Measurements from ENCODE around the gene NANS. TPM values are rescaled to one million over a fixed set of nuclear protein-coding genes. Genes with fewer than 3 reads are reported as not detected.

Gene NANS
- total RNA-seq, 2 donors from 2014 or later, result 160 to 318 TPM

DNA sequence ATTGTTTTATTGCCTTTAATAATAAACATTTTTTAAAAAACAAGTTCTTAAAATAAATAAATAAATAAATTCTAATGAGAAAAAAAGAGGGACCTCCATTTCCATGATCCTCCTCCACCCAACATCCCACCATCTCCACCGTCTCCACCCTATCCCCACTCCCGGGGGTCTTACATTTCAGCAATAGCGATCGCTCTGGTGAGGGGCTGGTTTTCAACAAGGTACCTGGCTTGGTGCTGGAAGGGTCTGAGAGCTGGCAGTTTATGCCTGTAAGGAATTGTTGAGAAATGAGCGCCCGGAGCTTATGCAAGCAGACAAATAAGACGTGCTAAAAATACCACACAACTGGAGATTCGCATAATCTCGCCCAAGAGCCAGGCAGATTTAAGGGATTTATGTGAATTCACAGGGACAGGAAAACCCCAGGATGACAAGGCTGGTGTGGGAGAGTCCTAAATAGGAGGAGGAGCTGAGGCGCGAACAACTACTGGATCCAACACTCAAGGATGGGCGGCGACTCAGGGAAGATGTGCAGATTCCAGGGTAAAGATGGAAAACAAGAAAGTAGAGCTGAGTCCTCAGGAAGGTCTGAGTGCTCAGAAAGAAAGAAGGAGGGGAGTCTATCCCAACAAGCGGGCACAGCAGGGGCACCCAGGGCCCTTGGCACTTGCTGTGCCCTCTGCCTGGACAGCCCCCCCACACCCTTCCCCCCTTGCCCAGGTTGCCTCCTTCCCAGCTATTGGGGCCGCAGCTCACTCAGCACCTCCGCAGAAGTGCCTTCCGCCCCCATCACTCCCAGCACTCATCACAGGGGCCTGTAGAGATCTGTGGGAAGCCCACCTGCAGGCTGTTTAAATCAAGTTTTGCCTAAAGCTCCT, 35.4 kb downstream of the NANS start:
- no peaks in the 10 kb centered on the region for H3K9me3 ChIP-seq
- WGBS, result 80% methylated on average over 17 of the region's 17 CpGs
- no peak for DNase-seq (ENCODE audit: low spot score)
- TF ChIP-seq, protein P1, sequence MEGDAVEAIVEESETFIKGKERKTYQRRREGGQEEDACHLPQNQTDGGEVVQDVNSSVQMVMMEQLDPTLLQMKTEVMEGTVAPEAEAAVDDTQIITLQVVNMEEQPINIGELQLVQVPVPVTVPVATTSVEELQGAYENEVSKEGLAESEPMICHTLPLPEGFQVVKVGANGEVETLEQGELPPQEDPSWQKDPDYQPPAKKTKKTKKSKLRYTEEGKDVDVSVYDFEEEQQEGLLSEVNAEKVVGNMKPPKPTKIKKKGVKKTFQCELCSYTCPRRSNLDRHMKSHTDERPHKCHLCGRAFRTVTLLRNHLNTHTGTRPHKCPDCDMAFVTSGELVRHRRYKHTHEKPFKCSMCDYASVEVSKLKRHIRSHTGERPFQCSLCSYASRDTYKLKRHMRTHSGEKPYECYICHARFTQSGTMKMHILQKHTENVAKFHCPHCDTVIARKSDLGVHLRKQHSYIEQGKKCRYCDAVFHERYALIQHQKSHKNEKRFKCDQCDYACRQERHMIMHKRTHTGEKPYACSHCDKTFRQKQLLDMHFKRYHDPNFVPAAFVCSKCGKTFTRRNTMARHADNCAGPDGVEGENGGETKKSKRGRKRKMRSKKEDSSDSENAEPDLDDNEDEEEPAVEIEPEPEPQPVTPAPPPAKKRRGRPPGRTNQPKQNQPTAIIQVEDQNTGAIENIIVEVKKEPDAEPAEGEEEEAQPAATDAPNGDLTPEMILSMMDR (IDR thresholded peaks at IDR 0.05), result no peak
- no peak for TF ChIP-seq POLR2A (IDR thresholded peaks at IDR 0.05)
- TF ChIP-seq POLR2AphosphoS5 (IDR thresholded peaks at IDR 0.05), result no peak
- no peak overlapping the region for H3K27ac ChIP-seq
- H3K4me1 ChIP-seq (replicated peaks), result peaks cover 8% of the 10 kb centered on the region
- intact Hi-C loops (cut with DNase I), result no loop called here
- H3K36me3 ChIP-seq, result no peaks in the 10 kb centered on the region
- H3K27me3 ChIP-seq (replicated peaks; ENCODE audit: insufficient read depth), result no peaks in the 10 kb centered on the region
- no peak overlapping the region for H3K4me3 ChIP-seq

DNA sequence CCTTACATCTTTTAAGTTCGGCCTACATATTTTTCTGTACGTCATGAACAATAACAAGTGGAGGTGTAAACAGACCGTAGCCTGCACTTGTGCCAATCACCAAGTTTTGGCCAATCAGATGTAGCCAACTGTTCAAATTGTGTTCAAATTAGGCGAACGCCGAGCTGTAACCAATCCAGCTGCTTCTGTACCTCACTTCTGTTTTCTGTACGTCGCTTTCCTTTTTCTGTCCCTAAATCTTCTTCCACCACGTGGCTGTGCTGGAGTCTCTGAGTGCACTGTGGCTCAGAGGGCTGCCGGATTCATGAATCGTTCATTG, 36.0 kb downstream of the NANS start:
- no peak for DNase-seq (ENCODE audit: low spot score)
- Histone ChIP-seq H3K4me3 (no peak overlapping the region), H3K9me3 (no peaks in the 10 kb centered on the region), H3K4me1 (replicated peaks) (peaks cover 9% of the 10 kb centered on the region), H3K27ac (no peak overlapping the region), H3K36me3 (no peaks in the 10 kb centered on the region), H3K27me3 (replicated peaks; ENCODE audit: insufficient read depth) (no peaks in the 10 kb centered on the region)
- 84% methylated on average over 11 of the region's 11 CpGs for WGBS
- intact Hi-C loops (cut with DNase I), result no loop called here
- no peak for TF ChIP-seq POLR2AphosphoS5 (IDR thresholded peaks at IDR 0.05)

DNA sequence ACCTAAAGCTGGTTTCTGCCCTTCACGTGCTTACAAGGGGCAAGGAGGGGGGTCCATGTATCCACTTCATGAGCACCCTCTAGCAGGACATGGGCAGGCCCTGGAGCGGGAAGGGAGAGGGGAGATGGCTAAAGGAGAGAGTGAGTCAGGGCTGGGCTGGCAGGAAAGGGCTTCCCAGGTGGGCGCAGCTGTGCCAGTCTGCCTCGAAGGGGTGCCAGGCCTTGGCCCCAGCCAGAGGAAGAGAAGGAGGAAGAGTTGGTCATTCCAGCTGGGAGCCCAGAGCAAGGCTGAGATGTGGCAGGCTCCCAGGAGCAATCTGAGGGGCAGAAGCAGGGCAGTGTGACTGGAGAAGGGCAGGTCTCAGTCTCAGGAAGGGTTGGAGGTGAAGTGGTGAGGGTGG, 37.8 kb downstream of the NANS start:
- Histone ChIP-seq H3K36me3 (no peaks in the 10 kb centered on the region), H3K4me3 (no peak overlapping the region), H3K4me1 (replicated peaks) (peaks cover 20% of the 10 kb centered on the region), H3K9me3 (no peaks in the 10 kb centered on the region), H3K27ac (no peak overlapping the region), H3K27me3 (replicated peaks; ENCODE audit: insufficient read depth) (no peaks in the 10 kb centered on the region)
- intact Hi-C loops (cut with DNase I), result no loop called here
- no peak for DNase-seq (ENCODE audit: low spot score)
- WGBS, result 84% methylated on average over 4 of the region's 4 CpGs
- TF ChIP-seq POLR2A (IDR thresholded peaks at IDR 0.05), result no peak
- no peak for TF ChIP-seq POLR2AphosphoS5 (IDR thresholded peaks at IDR 0.05)
- TF ChIP-seq, protein P1 (IDR thresholded peaks at IDR 0.05), result no peak

DNA sequence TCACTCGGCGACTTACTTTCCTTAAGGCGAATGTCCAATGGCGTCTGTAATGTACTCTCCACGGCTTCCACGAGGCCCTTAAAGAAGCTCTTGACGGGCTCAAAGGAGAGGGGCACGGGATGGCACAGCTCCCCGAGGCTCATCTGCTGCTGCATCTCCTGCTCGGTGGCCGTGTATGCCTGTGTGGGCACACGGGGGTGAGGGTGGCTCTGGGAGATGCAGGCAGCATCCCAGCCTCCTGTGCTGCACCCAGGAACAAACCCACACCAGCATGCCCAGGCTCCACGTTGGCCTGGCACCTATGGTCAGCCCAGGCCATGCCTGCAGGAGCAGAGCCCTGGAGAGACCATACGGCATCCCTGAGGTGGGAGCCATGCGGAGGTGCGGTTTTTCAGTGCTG, 38.3 kb downstream of the NANS start:
- H3K9me3 ChIP-seq, result no peaks in the 10 kb centered on the region
- DNase-seq (ENCODE audit: low spot score), result no peak
- intact Hi-C loops (cut with DNase I), result no loop called here

DNA sequence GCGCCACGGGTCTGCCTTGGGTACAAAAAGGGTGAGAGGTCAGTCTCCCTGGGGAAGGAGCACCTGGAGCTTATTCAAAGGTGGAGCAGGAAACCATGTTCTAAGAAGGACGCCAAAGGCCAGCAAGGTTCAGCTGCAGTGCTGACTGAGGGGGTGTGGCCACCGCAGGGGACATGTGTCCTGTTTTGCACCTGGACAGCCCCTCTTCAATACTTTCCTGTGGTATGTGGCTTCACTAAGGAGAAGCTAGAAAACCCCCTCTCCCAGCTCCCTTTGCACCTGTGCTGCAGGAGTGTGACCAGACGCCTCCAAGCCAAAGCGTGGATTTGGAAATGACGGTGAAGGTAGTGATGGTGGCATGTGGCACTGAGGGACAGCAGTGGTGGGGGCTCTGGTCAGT, 38.9 kb downstream of the NANS start:
- intact Hi-C loops (cut with DNase I), result no loop called here
- H3K4me3 ChIP-seq, result no peak overlapping the region
- H3K27ac ChIP-seq, result no peak overlapping the region
- peaks cover 24% of the 10 kb centered on the region for H3K4me1 ChIP-seq (replicated peaks)
- no peaks in the 10 kb centered on the region for H3K36me3 ChIP-seq
- H3K9me3 ChIP-seq, result no peaks in the 10 kb centered on the region
- WGBS, result 93% methylated on average over 7 of the region's 7 CpGs
- no peaks in the 10 kb centered on the region for H3K27me3 ChIP-seq (replicated peaks; ENCODE audit: insufficient read depth)
- DNase-seq (ENCODE audit: low spot score), result no peak
- no peak for TF ChIP-seq POLR2AphosphoS5 (IDR thresholded peaks at IDR 0.05)
- TF ChIP-seq, protein P1 (IDR thresholded peaks at IDR 0.05), result no peak
- TF ChIP-seq POLR2A (IDR thresholded peaks at IDR 0.05), result no peak

More for the DNA sequence above, 38.3 kb downstream of the NANS start:
- 94% methylated on average over 16 of the region's 16 CpGs for WGBS
- Histone ChIP-seq H3K4me3 (no peak overlapping the region), H3K27ac (no peak overlapping the region), H3K36me3 (no peaks in the 10 kb centered on the region), H3K4me1 (replicated peaks) (peaks cover 24% of the 10 kb centered on the region), H3K27me3 (replicated peaks; ENCODE audit: insufficient read depth) (no peaks in the 10 kb centered on the region)
- TF ChIP-seq, protein P1 (IDR thresholded peaks at IDR 0.05), result no peak
- TF ChIP-seq POLR2AphosphoS5 (IDR thresholded peaks at IDR 0.05) (no peak), POLR2A (IDR thresholded peaks at IDR 0.05) (no peak)
